GM19351 (cell line): ENCODE measurements around the gene SP2.

Experiments used
- ATAC-seq: cut with Tn5 transposase; IDR thresholded peaks from one replicate; pipeline ENCODE4 v1.9.1; 2021; ENCODE audit warnings: mild to moderate bottlenecking, moderate library complexity; ENCODE audit not compliant: unreplicated experiment

SP2 gene

GRCh38 chr17:47889734-47890529 lies 6.1 kb upstream of the SP2 start:
- ATAC-seq = no peak

GRCh38 chr17:47891545-47892088 lies 4.4 kb upstream of the SP2 start:
- ATAC-seq = no peak

- ATAC-seq = no peak
Observed at GRCh38 chr17:47894498-47895346, 1.3 kb upstream of the SP2 start.

- no peak for ATAC-seq
Observed at GRCh38 chr17:47895347-47895855, 635 bp upstream of the SP2 start.

- no peak for ATAC-seq
Observed at GRCh38 chr17:47896672-47897490, 845 bp downstream of the SP2 start.

- ATAC-seq = no peak
Observed at GRCh38 chr17:47897561-47897960, 1.5 kb downstream of the SP2 start.

GRCh38 chr17:47898241-47898640 lies 2.2 kb downstream of the SP2 start:
- ATAC-seq = no peak

- ATAC-seq = no peak
Observed at GRCh38 chr17:47899643-47900042, 3.6 kb downstream of the SP2 start.

GRCh38 chr17:47901423-47901822 lies 5.4 kb downstream of the SP2 start:
- ATAC-seq = no peak

GRCh38 chr17:47902039-47902744 lies 6.2 kb downstream of the SP2 start:
- no peak for ATAC-seq

- no peak for ATAC-seq
Observed at GRCh38 chr17:47905221-47905733, 9.2 kb downstream of the SP2 start.

GRCh38 chr17:47906443-47906842 lies 10.4 kb downstream of the SP2 start:
- no peak for ATAC-seq

GRCh38 chr17:47907932-47908562 lies 12.0 kb downstream of the SP2 start:
- no peak for ATAC-seq

- no peak for ATAC-seq
Observed at GRCh38 chr17:47913050-47913449, 17.0 kb downstream of the SP2 start.

GRCh38 chr17:47914306-47914948 lies 18.4 kb downstream of the SP2 start:
- ATAC-seq = no peak

GRCh38 chr17:47915776-47916398 lies 19.9 kb downstream of the SP2 start:
- ATAC-seq = no peak

GRCh38 chr17:47916489-47917208 lies 20.6 kb downstream of the SP2 start:
- ATAC-seq = no peak

GRCh38 chr17:47917581-47917980 lies 21.5 kb downstream of the SP2 start:
- ATAC-seq = no peak
